GM18508 (cell line): Measurements from ENCODE around the gene QRICH2.
A peak's percentile ranks its signal among the peaks of the same experiment; 100 is the strongest.
"Not testable (repeated sequence)": the region's sequence is repeated elsewhere in the genome, so short reads cannot be mapped to it uniquely, and the experiment has no call there.

Source experiments
- ATAC-seq: cut with Tn5 transposase; IDR thresholded peaks from one replicate; pipeline ENCODE4 v1.9.1; 2021; ENCODE audit warnings: moderate number of reproducible peaks; ENCODE audit not compliant: insufficient read depth, unreplicated experiment

The QRICH2 gene

GRCh38 chr17:76252967-76253766 lies 54.9 kb downstream of the QRICH2 start:
- ATAC-seq = not testable (repeated sequence)

GRCh38 chr17:76252040-76252954 lies 55.8 kb downstream of the QRICH2 start:
- no peak for ATAC-seq

DNA sequence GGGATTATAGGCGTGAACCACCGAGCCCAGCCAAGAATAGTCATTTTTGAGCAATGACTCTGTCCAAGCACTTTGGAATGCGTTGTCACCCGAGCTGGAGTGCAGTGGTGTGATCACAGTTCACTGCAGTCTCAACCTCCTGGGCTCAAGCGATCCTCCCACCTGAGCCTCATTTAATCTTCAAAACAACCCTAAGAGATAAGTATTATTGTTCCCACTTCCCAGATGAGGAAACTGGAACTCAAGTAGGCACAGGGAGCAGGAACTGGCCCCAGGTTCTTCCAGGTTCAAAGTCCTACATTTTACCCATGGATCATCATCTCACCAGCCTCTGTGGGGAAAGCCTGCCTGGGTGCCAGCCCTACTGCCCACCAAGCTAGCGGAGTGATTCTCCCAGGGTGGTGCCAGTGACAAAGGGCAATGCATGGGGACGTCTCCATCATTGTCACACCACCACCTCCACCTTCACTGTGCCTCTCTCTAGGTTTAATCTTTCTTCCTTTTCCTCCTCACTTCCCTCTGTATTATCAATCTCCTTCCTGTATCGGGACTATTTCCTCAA lies 56.5 kb downstream of the QRICH2 start:
- ATAC-seq = no peak

- ATAC-seq = no peak
These were observed 57.9 kb downstream of the QRICH2 start for GRCh38 chr17:76250141-76250540.

- ATAC-seq = no peak
These were observed 59.9 kb downstream of the QRICH2 start for GRCh38 chr17:76248013-76248782.

GRCh38 chr17:76247304-76247703 lies 60.8 kb downstream of the QRICH2 start:
- ATAC-seq = no peak

DNA sequence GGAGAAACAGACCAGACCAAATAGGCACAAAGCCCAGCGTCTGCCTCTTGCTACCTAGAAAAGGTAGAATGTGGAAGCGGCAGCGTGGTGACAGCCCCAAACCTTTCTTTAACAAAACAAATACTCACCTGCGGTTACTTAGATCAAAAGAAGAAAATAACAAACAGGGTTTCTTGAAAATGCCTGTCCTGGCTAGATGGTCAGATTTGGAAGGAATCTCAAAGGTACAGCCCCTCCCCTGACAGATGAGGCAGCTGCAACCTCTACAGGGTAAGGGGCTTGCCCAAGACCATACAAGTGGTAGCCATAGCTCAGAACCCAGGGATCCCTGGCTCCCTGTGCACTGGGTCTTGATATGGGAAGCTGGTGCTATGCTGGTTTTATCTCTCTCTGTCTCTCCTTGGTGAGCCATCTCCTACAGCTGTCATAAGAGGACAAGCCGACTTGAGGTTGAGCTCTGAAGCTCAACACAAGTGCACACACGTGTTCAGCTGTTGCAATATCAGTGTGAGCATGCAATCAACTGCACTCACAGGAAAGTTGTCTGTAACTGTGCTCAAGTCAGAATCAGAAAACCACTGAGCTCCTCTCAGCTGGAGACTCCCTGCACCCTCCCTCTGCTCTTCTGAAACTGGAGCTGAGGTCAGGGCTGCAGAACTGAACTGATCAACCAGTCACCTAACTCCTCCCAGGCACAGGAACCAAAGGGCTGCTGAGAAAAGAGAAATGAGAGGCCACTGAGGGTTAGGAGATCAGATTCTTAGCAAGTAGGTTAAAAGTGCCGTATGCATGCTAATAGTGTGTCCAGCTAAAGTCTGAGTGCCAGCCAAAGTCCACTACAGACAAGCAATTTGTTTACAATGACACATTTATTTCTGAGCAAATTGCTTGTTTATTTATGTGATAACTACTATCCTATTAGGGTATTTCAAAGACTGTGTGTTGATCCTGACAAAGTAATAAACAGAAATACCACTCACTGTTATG lies 61.7 kb downstream of the QRICH2 start:
- peak; percentile 86 for ATAC-seq

GRCh38 chr17:76244721-76245120 lies 63.4 kb downstream of the QRICH2 start:
- not testable (repeated sequence) for ATAC-seq

- ATAC-seq = no peak
These were observed 64.0 kb downstream of the QRICH2 start for GRCh38 chr17:76243826-76244679.

- ATAC-seq = no peak
These were observed 66.3 kb downstream of the QRICH2 start for GRCh38 chr17:76241691-76242255.

GRCh38 chr17:76241204-76241538 lies 66.9 kb downstream of the QRICH2 start:
- ATAC-seq = no peak

GRCh38 chr17:76240461-76241203 lies 67.4 kb downstream of the QRICH2 start, which contains the start of gene RNF157:
Gene RNF157, minus strand, starts transcription at chr17:76240493. Its CDS starts 253 bp downstream, at chr17:76240240.
- ATAC-seq = no peak

GRCh38 chr17:76239538-76240274 lies 68.4 kb downstream of the QRICH2 start:
- ATAC-seq = no peak

DNA sequence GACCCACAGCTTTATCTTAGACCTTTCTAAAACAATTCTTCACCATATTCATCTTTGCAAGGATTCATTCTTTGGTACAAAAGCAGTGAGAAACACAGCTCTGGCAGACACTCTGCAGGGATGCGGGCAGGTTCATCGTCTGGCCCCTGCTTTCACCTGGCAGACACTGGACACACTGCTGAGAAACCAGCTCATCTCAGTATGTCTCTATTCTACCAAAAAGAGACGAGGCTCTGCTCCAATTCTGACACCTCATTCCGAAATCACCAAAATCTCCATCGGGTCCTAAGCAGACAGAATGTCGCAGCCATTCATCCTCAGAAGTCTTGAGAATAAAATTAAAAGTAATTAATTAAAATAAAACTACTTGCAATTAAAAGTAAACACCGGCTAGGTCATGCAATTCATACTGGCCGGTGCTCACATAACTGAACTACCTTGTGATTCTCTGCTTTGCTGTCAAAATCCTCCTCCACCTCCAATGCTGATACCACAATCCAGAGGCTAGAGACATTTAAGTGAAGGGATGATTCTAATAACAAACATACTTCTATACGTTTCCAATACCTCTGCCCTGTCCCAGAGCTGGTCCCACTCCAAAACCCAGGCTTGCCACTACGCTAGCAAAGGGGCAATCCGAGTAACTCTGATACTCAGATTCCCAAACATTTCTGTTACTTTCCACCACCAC lies 69.1 kb downstream of the QRICH2 start:
- no peak for ATAC-seq

GRCh38 chr17:76237859-76238313 lies 70.2 kb downstream of the QRICH2 start:
- ATAC-seq = no peak

DNA sequence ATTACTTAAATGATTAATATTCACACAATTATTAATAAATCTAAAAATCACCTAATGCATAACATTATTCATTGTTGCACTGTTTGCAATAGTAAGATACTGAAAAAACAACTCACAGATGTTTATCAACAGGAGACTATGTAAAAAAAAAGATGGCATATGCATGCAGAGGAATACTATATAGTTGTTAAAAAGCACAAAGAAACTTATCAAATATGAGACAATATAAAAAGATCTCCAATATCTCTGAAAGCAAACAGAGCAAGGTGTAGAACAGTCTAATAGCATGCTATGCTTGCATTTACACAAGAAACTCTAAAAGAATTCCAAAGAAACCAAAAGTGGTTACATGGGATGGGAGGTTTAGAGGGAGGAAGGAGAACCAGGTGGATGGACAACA lies 71.5 kb downstream of the QRICH2 start:
- no peak for ATAC-seq
